Activated CD4-positive, alpha-beta memory T cell treated with anti-CD3 and anti-CD28 coated beads for 36 hours (primary cell): ENCODE results near the gene SLC39A9. TPM values are rescaled to one million over a fixed set of nuclear protein-coding genes. Genes with fewer than 3 reads are reported as not detected.

Source experiments
- CTCF ChIA-PET: fragments of 350-600 bp; sonication (Branson Sonifier 250); formaldehyde crosslinking; loops from one replicate; lab custom pipeline; 2021; ENCODE audit warnings: antibody characterized with exemption, inconsistent platforms; lab: Charles Lee
- POLR2A ChIA-PET: fragments of 350-600 bp; sonication (Branson Sonifier 250); formaldehyde crosslinking; loops from one replicate; lab custom pipeline; 2021; ENCODE audit warnings: antibody characterized with exemption; lab: Charles Lee
- DNase-seq: peaks from one replicate; pipeline ENCODE4 v3.0.0-alpha.2; 2020
- H3K27ac Mint-ChIP-seq: one replicate; pipeline ENCODE4 v1.8.0; 2021; ENCODE audit warnings: mixed read lengths
- H3K27me3 Mint-ChIP-seq: one replicate; pipeline ENCODE4 v1.8.0; 2021; ENCODE audit warnings: mixed read lengths
- H3K36me3 Mint-ChIP-seq: one replicate; pipeline ENCODE4 v1.8.0; 2021; ENCODE audit warnings: mixed read lengths
- H3K4me1 Mint-ChIP-seq: one replicate; pipeline ENCODE4 v1.8.0; 2021; ENCODE audit warnings: low read depth, mixed read lengths
- H3K4me3 Mint-ChIP-seq: one replicate; pipeline ENCODE4 v1.8.0; 2021; ENCODE audit warnings: mild to moderate bottlenecking, mixed read lengths
- H3K9me3 Mint-ChIP-seq: one replicate; pipeline ENCODE4 v1.8.0; 2021; ENCODE audit warnings: mixed read lengths
- intact Hi-C: fragments of 100-400 bp; cut with micrococcal nuclease; formaldehyde crosslinking; loops from one replicate; pipeline ENCODE4 v1.15.1; 2023
- total RNA-seq, 2 experiments: library from RNA; stranded (reverse); gene quantifications; one replicate each; pipeline ENCODE4 v1.2.3, GENCODE V29; 2021

The SLC39A9 gene
- total RNA-seq: 10 to 100 TPM; 39.3 to 40.3 TPM

GRCh38 chr14:69398053-69398817 lies at the start of gene SLC39A9, which contains the start of gene ERH:
SLC39A9 (plus strand) TSS chr14:69398692; CDS start chr14:69399370, 678 bp downstream.
ERH (minus strand) TSS chr14:69398299; CDS start chr14:69398233, 66 bp downstream.
- peak within 1 kb of the TSS; percentile 97 for H3K4me3 Mint-ChIP-seq
- peak; percentile 96 for DNase-seq
- H3K9me3 Mint-ChIP-seq: no peaks in the 10 kb centered on the region
- H3K27me3 Mint-ChIP-seq: no peaks in the 10 kb centered on the region
- H3K27ac Mint-ChIP-seq: peak within 1 kb of the TSS; percentile 100
- peaks cover 67% of the 10 kb centered on the region for H3K4me1 Mint-ChIP-seq
- ChIA-PET POLR2A (interaction anchor here (0.7 to 2.0 kb wide), 9 partner anchors 12 to 245 kb away, joined by 3 to 12 read pairs (median 4); partner anchors contain the start of genes DCAF5 and EXD2), CTCF (interaction anchor here (0.6 to 3.0 kb wide), 3 partner anchors 10 to 156 kb away, joined by 3 to 11 read pairs (median 3); no protein-coding TSS in a partner anchor)
- H3K36me3 Mint-ChIP-seq: peaks cover 51% of the 10 kb centered on the region
- intact Hi-C loops: loop anchor here (1.0 to 10.0 kb wide), 5 partner anchors 40 to 369 kb away; partner anchors contain the start of gene SRSF5

GRCh38 chr14:69349091-69349777 lies 49.3 kb upstream of the SLC39A9 start:
- H3K4me3 Mint-ChIP-seq: no peak overlapping the region
- H3K27me3 Mint-ChIP-seq: peaks cover 2% of the 10 kb centered on the region
- H3K36me3 Mint-ChIP-seq: no peaks in the 10 kb centered on the region
- H3K4me1 Mint-ChIP-seq: peaks cover 7% of the 10 kb centered on the region
- DNase-seq: no peak
- ChIA-PET CTCF (no interaction called here), POLR2A (no interaction called here)
- H3K27ac Mint-ChIP-seq: no peak overlapping the region
- intact Hi-C loops: no loop called here
- no peaks in the 10 kb centered on the region for H3K9me3 Mint-ChIP-seq

- DNase-seq: no peak
- intact Hi-C loops: no loop called here
- H3K27me3 Mint-ChIP-seq: peaks cover 2% of the 10 kb centered on the region
- H3K36me3 Mint-ChIP-seq: no peaks in the 10 kb centered on the region
- CTCF ChIA-PET: interaction anchor here (0.8 kb wide), 1 partner anchor 109 kb away, joined by 3 read pairs; no protein-coding TSS in a partner anchor
- H3K27ac Mint-ChIP-seq: no peak overlapping the region
- no peaks in the 10 kb centered on the region for H3K9me3 Mint-ChIP-seq
- no peak overlapping the region for H3K4me3 Mint-ChIP-seq
- peaks cover 20% of the 10 kb centered on the region for H3K4me1 Mint-ChIP-seq
- POLR2A ChIA-PET: no interaction called here
Measured at GRCh38 chr14:69350892-69351291, 47.6 kb upstream of the SLC39A9 start.

GRCh38 chr14:69351385-69351784 lies 47.1 kb upstream of the SLC39A9 start:
- Mint-ChIP-seq H3K4me1 (peaks cover 20% of the 10 kb centered on the region), H3K9me3 (no peaks in the 10 kb centered on the region), H3K36me3 (no peaks in the 10 kb centered on the region), H3K27me3 (peaks cover 2% of the 10 kb centered on the region), H3K4me3 (no peak overlapping the region), H3K27ac (no peak overlapping the region)
- intact Hi-C loops: no loop called here
- DNase-seq: no peak
- ChIA-PET POLR2A (no interaction called here), CTCF (interaction anchor here (0.8 kb wide), 1 partner anchor 108 kb away, joined by 3 read pairs; no protein-coding TSS in a partner anchor)

GRCh38 chr14:69351911-69352310 lies 46.6 kb upstream of the SLC39A9 start:
- Mint-ChIP-seq H3K9me3 (no peaks in the 10 kb centered on the region), H3K27ac (no peak overlapping the region), H3K4me1 (peaks cover 20% of the 10 kb centered on the region), H3K36me3 (no peaks in the 10 kb centered on the region), H3K27me3 (peaks cover 2% of the 10 kb centered on the region), H3K4me3 (no peak overlapping the region)
- ChIA-PET CTCF (no interaction called here), POLR2A (no interaction called here)
- intact Hi-C loops: no loop called here
- DNase-seq: no peak

GRCh38 chr14:69353168-69353567 lies 45.3 kb upstream of the SLC39A9 start:
- CTCF ChIA-PET: interaction anchor here (0.6 kb wide), 1 partner anchor 112 kb away, joined by 3 read pairs; no protein-coding TSS in a partner anchor
- H3K36me3 Mint-ChIP-seq: no peaks in the 10 kb centered on the region

GRCh38 chr14:69354383-69355153 lies 43.9 kb upstream of the SLC39A9 start:
- Mint-ChIP-seq H3K27ac (peak overlapping the region; percentile 67), H3K36me3 (no peaks in the 10 kb centered on the region), H3K4me1 (peaks cover 40% of the 10 kb centered on the region), H3K4me3 (peak overlapping the region; percentile 60), H3K9me3 (no peaks in the 10 kb centered on the region), H3K27me3 (peaks cover 2% of the 10 kb centered on the region)
- peak; percentile 88 for DNase-seq
- ChIA-PET CTCF (interaction anchor here (0.8 kb wide), 1 partner anchor 8 kb away, joined by 3 read pairs; no protein-coding TSS in a partner anchor), POLR2A (interaction anchor here (0.7 to 1.0 kb wide), 3 partner anchors 43 to 486 kb away, joined by 3 to 7 read pairs (median 3); partner anchors contain the start of genes ERH and SLC39A9)
- intact Hi-C loops: no loop called here

More at GRCh38 chr14:69353168-69353567, 45.3 kb upstream of the SLC39A9 start:
- Mint-ChIP-seq H3K4me1 (peaks cover 27% of the 10 kb centered on the region), H3K9me3 (no peaks in the 10 kb centered on the region), H3K27ac (no peak overlapping the region), H3K4me3 (no peak overlapping the region), H3K27me3 (peaks cover 2% of the 10 kb centered on the region)
- intact Hi-C loops: no loop called here
- POLR2A ChIA-PET: no interaction called here
- DNase-seq: no peak

- peak overlapping the region; percentile 15 for H3K27ac Mint-ChIP-seq
- peaks cover 40% of the 10 kb centered on the region for H3K4me1 Mint-ChIP-seq
- no peak for DNase-seq
- no peaks in the 10 kb centered on the region for H3K9me3 Mint-ChIP-seq
- H3K4me3 Mint-ChIP-seq: no peak overlapping the region
- ChIA-PET CTCF (interaction anchor here (0.8 kb wide), 1 partner anchor 8 kb away, joined by 3 read pairs; no protein-coding TSS in a partner anchor), POLR2A (interaction anchor here (0.7 to 1.0 kb wide), 2 partner anchors 411 to 485 kb away, joined by 3 read pairs; no protein-coding TSS in a partner anchor)
- H3K36me3 Mint-ChIP-seq: no peaks in the 10 kb centered on the region
- H3K27me3 Mint-ChIP-seq: peaks cover 2% of the 10 kb centered on the region
- intact Hi-C loops: no loop called here
Measured at GRCh38 chr14:69355154-69355597, 43.3 kb upstream of the SLC39A9 start.

- Mint-ChIP-seq H3K36me3 (no peaks in the 10 kb centered on the region), H3K27me3 (peaks cover 2% of the 10 kb centered on the region), H3K27ac (peak overlapping the region; percentile 15), H3K9me3 (no peaks in the 10 kb centered on the region), H3K4me3 (no peak overlapping the region), H3K4me1 (peaks cover 43% of the 10 kb centered on the region)
- POLR2A ChIA-PET: no interaction called here
- intact Hi-C loops: no loop called here
- DNase-seq: no peak
- CTCF ChIA-PET: interaction anchor here (1.1 kb wide), 1 partner anchor 41 kb away, joined by 3 read pairs; no protein-coding TSS in a partner anchor
Measured at GRCh38 chr14:69355607-69356281, 42.7 kb upstream of the SLC39A9 start.

- Mint-ChIP-seq H3K4me3 (no peak overlapping the region), H3K36me3 (no peaks in the 10 kb centered on the region), H3K27me3 (peaks cover 1% of the 10 kb centered on the region), H3K27ac (no peak overlapping the region), H3K9me3 (no peaks in the 10 kb centered on the region), H3K4me1 (peaks cover 45% of the 10 kb centered on the region)
- CTCF ChIA-PET: interaction anchor here (1.1 kb wide), 1 partner anchor 40 kb away, joined by 3 read pairs; no protein-coding TSS in a partner anchor
- POLR2A ChIA-PET: interaction anchor here (0.6 to 1.3 kb wide), 2 partner anchors 22 to 41 kb away, joined by 3 to 4 read pairs; partner anchors contain the start of genes ERH and SLC39A9
- no peak for DNase-seq
- intact Hi-C loops: no loop called here
Measured at GRCh38 chr14:69356903-69357543, 41.5 kb upstream of the SLC39A9 start.
